Upper lobe of left lung (tissue), 6 donors: ENCODE results near the gene IL1RAPL1. TPM values are rescaled to one million over a fixed set of nuclear protein-coding genes. Genes with fewer than 3 reads are reported as not detected.
"Not testable (repeated sequence)": the region's sequence is repeated elsewhere in the genome, so short reads cannot be mapped to it uniquely, and the experiment has no call there.

Experiments used
- ATAC-seq, 2 donors: fragments of 200-7000 bp; cut with Tn5 transposase; one replicate each; pipeline ENCODE4 v1.9.1; 2022; ENCODE audit warnings: mild to moderate bottlenecking in 2 of 2, moderate library complexity in 2 of 2; ENCODE audit not compliant: low FRiP score in 2 of 2
- DNase-seq, 2 donors: peaks; one replicate each; pipeline ENCODE4 v3.0.0-alpha.2; 2019 to 2020
- H3K27ac ChIP-seq, 4 donors: fragments of 200-600 bp; sonication (generic); one replicate each; pipeline ENCODE4 v1.5.1; 2016 to 2019
- H3K27me3 ChIP-seq, 4 donors: fragments of 200-600 bp; sonication (generic); one replicate each; pipeline ENCODE4 v1.5.1; 2017 to 2019
- H3K36me3 ChIP-seq, 4 donors: fragments of 200-600 bp; sonication (generic); one replicate each; pipeline ENCODE4 v1.5.1; 2016 to 2019
- H3K4me1 ChIP-seq, 4 donors: fragments of 200-600 bp; sonication (generic); one replicate each; pipeline ENCODE4 v1.5.1; 2018 to 2019
- H3K4me3 ChIP-seq, 4 donors: fragments of 200-600 bp; sonication (generic); one replicate each; pipeline ENCODE4 v1.5.1; 2017 to 2019; ENCODE audit warnings: mild to moderate bottlenecking in 2 of 4, moderate library complexity in 1 of 4
- H3K9me3 ChIP-seq, 4 donors: fragments of 200-600 bp; sonication (generic); one replicate each; pipeline ENCODE4 v1.5.1; 2018 to 2019
- EP300 ChIP-seq, 4 donors: sonication (generic); formaldehyde crosslinking; IDR thresholded peaks; one replicate each; pipeline ENCODE4 v1.5.1; 2017; ENCODE audit warnings: antibody characterized with exemption in 4 of 4, control low read depth in 2 of 4
- POLR2A ChIP-seq, 4 donors: fragments of 450-650 bp; IDR thresholded peaks; one replicate each; pipeline ENCODE4 v1.5.1; 2016 to 2017; ENCODE audit warnings: antibody characterized with exemption in 4 of 4, mild to moderate bottlenecking in 2 of 4
- POLR2AphosphoS5 ChIP-seq, 2 donors: sonication (generic); formaldehyde crosslinking; IDR thresholded peaks; one replicate each; pipeline ENCODE4 v1.5.1; 2017; ENCODE audit warnings: antibody characterized with exemption in 2 of 2
- WGBS, 2 donors: methylation state at CpG; one replicate each; pipeline ENCODE4 v1.1.5; 2017 to 2018; 5-methylcytosine and 5-hydroxymethylcytosine counted together
- total RNA-seq, 6 donors: library from RNA; depleted of rRNA in 4 of 6; stranded (reverse); fragments of >200 nt in 4 of 6; gene quantifications; one replicate each; pipeline versions ENCODE4 v1.1.0 to v1.2.1, GENCODE V29; 2016 to 2021
- TF ChIP-seq, protein P1 (sequence below), 6 experiments: fragments of 450-650 bp in 4 of 6; fragments of 200-600 bp in 2 of 6; sonication (generic) in 2 of 6; IDR thresholded peaks; one replicate each; pipeline ENCODE4 v1.5.1; 2016 to 2019; ENCODE audit warnings: antibody characterized with exemption in 6 of 6
- donor health status: DM: no; HTN: no; CAD: no; lungs with moderate emphysema.
- donor health status: DM: no; HTN: yes; CAD: no; lungs with severe emphysema.

IL1RAPL1 gene
- total RNA-seq, 6 donors from 2014 or later, result 0.09 to 0.46 (median 0.33) TPM; not detected in 3

DNA sequence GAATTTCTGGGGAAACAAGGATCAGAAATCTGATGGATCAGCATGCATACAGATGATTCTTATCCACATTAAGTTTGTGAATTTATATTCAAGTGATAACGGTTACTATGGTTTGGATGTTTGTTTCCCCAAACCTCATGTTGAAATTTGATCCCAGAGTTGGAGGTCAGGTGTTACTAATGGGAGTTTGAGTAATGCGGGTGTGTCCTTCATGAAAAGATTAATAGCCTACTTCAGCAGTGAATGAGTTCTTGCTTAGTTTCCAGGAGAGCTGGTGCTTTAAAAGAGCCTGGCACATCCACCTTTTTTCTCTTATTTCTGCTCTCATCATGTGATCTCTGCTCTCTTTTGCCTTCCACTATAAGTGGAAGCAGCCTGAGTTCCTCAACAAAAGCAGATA is 712.4 kb downstream of the IL1RAPL1 start:
- WGBS, 2 donors, result 56 to 60% methylated on average over 2 of the region's 2 CpGs
- H3K36me3 ChIP-seq, result no peaks in the 10 kb centered on the region
- TF ChIP-seq POLR2A (IDR thresholded peaks at IDR 0.05) (no peak), EP300 (IDR thresholded peaks at IDR 0.05) (no peak), POLR2AphosphoS5 (IDR thresholded peaks at IDR 0.05) (no peak)
- TF ChIP-seq, protein P1, sequence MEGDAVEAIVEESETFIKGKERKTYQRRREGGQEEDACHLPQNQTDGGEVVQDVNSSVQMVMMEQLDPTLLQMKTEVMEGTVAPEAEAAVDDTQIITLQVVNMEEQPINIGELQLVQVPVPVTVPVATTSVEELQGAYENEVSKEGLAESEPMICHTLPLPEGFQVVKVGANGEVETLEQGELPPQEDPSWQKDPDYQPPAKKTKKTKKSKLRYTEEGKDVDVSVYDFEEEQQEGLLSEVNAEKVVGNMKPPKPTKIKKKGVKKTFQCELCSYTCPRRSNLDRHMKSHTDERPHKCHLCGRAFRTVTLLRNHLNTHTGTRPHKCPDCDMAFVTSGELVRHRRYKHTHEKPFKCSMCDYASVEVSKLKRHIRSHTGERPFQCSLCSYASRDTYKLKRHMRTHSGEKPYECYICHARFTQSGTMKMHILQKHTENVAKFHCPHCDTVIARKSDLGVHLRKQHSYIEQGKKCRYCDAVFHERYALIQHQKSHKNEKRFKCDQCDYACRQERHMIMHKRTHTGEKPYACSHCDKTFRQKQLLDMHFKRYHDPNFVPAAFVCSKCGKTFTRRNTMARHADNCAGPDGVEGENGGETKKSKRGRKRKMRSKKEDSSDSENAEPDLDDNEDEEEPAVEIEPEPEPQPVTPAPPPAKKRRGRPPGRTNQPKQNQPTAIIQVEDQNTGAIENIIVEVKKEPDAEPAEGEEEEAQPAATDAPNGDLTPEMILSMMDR (IDR thresholded peaks at IDR 0.05), result no peak
- no peak overlapping the region for H3K27ac ChIP-seq
- no peaks in the 10 kb centered on the region for H3K9me3 ChIP-seq
- ATAC-seq (no peak), DNase-seq (no peak)
- H3K27me3 ChIP-seq, result no peaks in the 10 kb centered on the region
- H3K4me3 ChIP-seq, result no peak overlapping the region
- no peaks in the 10 kb centered on the region for H3K4me1 ChIP-seq

DNA sequence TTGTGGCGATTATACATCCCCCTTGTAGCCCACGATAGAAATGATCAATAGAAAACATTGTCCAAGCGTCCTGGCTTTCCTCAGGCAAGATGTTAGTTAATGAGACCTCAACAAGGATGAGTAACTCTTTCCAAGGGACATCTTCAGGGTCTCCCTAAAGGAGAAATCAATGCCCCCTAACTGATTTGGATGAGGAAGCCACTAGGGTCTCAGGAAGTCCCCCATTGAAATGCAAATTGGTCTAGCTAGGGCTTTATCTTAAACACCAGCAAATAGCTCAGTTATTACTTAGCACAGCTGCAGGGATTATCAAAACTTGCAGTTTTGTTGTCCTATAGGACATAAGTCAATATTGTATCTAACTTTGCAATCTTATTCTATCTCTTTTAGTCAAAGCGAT is 721.5 kb downstream of the IL1RAPL1 start:
- no peaks in the 10 kb centered on the region for H3K27me3 ChIP-seq
- DNase-seq, result no peak
- no peaks in the 10 kb centered on the region for H3K9me3 ChIP-seq
- no peak for ATAC-seq
- H3K4me1 ChIP-seq, result no peaks in the 10 kb centered on the region
- 41 to 77% methylated on average over 4 of the region's 4 CpGs for WGBS, 2 donors
- H3K27ac ChIP-seq, result no peak overlapping the region
- no peaks in the 10 kb centered on the region for H3K36me3 ChIP-seq
- TF ChIP-seq POLR2AphosphoS5 (IDR thresholded peaks at IDR 0.05), result no peak
- TF ChIP-seq EP300 (IDR thresholded peaks at IDR 0.05), result no peak
- TF ChIP-seq, protein P1 (IDR thresholded peaks at IDR 0.05), result no peak
- TF ChIP-seq POLR2A (IDR thresholded peaks at IDR 0.05), result no peak
- H3K4me3 ChIP-seq, result no peak overlapping the region

- Histone ChIP-seq H3K27ac (no peak overlapping the region), H3K36me3 (no peaks in the 10 kb centered on the region), H3K4me1 (no peaks in the 10 kb centered on the region), H3K4me3 (no peak overlapping the region), H3K27me3 (no peaks in the 10 kb centered on the region), H3K9me3 (no peaks in the 10 kb centered on the region)
- DNase-seq, result no peak
- TF ChIP-seq, protein P1 (IDR thresholded peaks at IDR 0.05), result no peak
- TF ChIP-seq POLR2A (IDR thresholded peaks at IDR 0.05) (no peak), EP300 (IDR thresholded peaks at IDR 0.05) (no peak), POLR2AphosphoS5 (IDR thresholded peaks at IDR 0.05) (no peak)
- WGBS, 2 donors, result 59 to 86% methylated on average over 3 of the region's 3 CpGs
- no peak for ATAC-seq
Measured at GRCh38 chrX:29315931-29316330, 728.7 kb downstream of the IL1RAPL1 start.

GRCh38 chrX:29318012-29318411 is 730.8 kb downstream of the IL1RAPL1 start:
- H3K27ac ChIP-seq, result no peak overlapping the region
- no peaks in the 10 kb centered on the region for H3K36me3 ChIP-seq
- H3K9me3 ChIP-seq, result no peaks in the 10 kb centered on the region
- 85 to 92% methylated on average over 1 of the region's 1 CpG for WGBS, 2 donors
- no peak overlapping the region for H3K4me3 ChIP-seq
- H3K27me3 ChIP-seq, result no peaks in the 10 kb centered on the region
- ATAC-seq (no peak), DNase-seq (no peak)
- no peaks in the 10 kb centered on the region for H3K4me1 ChIP-seq
- no peak for TF ChIP-seq POLR2A (IDR thresholded peaks at IDR 0.05)
- TF ChIP-seq, protein P1 (IDR thresholded peaks at IDR 0.05), result no peak

DNA sequence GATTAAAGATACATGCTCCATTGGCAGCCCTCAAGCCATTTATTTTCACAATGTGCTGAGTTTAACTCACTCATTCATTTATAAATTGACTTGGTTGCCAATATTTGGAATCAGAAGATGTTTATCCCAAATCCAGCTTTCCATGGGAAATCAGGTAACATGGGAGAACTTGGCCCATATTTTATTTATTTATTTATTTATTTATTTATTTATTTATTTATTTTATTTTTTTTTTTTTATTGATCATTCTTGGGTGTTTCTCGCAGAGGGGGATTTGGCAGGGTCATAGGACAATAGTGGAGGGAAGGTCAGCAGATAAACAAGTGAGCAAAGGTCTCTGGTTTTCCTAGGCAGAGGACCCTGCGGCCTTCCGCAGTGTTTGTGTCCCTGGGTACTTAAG is 745.2 kb downstream of the IL1RAPL1 start:
- H3K27me3 ChIP-seq, result not testable (repeated sequence)
- 50 to 84% methylated on average over 1 to 3 of the region's 3 CpGs for WGBS, 2 donors

DNA sequence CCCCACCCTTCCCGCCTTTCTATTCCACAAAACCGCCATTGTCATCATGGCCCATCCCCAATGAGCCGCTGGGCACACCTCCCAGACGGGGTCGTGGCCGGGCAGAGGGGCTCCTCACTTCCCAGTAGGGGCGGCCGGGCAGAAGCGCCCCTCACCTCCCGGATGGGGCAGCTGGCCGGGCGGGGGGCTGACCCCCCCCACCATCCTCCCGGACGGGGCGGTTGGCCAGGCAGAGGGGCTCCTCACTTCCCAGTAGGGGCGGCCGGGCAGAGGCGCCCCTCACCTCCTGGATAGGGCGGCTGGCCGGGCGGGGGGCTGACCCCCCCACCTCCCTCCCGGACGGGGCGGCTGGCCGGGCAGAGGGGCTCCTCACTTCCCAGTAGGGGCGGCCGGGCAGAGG is 745.8 kb downstream of the IL1RAPL1 start:
- WGBS, 2 donors, result no CpG with 5 or more reads among the region's 27 CpGs
- ATAC-seq, H3K4me1 ChIP-seq, H3K9me3 ChIP-seq, H3K36me3 ChIP-seq, H3K27me3 ChIP-seq, H3K27ac ChIP-seq, H3K4me3 ChIP-seq: not testable (repeated sequence)
- DNase-seq, result peak in 1 of 2 donors; percentile 20

More for the DNA sequence above, 745.2 kb downstream of the IL1RAPL1 start:
- not testable (repeated sequence) for H3K27ac ChIP-seq, H3K9me3 ChIP-seq, H3K4me3 ChIP-seq, DNase-seq, H3K4me1 ChIP-seq, ATAC-seq, H3K36me3 ChIP-seq
